CD4-positive, alpha-beta T cell treated with Interleukin-15 for 1 hour (primary cell): ENCODE results near the gene PODXL2.
"Not testable (repeated sequence)": the region's sequence is repeated elsewhere in the genome, so short reads cannot be mapped to it uniquely, and the experiment has no call there.

Experiments
- DNase-seq: peaks from one replicate; pipeline ENCODE4 v3.0.0-alpha.2; 2020

PODXL2 gene

GRCh38 chr3:127630811-127631714 is 2.1 kb downstream of the PODXL2 start:
- DNase-seq: no peak

- DNase-seq: no peak
Measured at GRCh38 chr3:127632035-127632820, 3.2 kb downstream of the PODXL2 start.

DNA sequence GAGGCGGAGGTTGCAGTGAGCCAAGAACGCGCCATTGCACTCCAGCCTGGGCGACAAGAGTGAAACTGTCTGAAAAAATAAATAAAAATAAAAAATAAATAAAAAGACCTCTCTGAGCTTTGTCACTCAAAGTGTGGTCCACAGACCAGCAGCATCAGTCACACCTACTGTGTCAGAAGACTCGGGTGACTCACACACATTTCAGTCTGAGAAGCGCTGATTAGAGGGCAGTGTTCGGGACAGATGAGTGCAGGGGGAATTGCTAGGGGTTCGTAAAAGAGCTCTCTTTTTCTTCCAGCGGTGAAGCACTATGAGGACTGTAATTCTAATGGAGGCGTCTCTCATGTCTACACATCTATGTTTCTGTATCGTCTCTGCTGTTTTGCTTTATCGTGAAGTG is 5.7 kb downstream of the PODXL2 start:
- DNase-seq: no peak

GRCh38 chr3:127637546-127637945 is 8.6 kb downstream of the PODXL2 start:
- peak; percentile 24 for DNase-seq

- no peak for DNase-seq
Measured at GRCh38 chr3:127637971-127638370, 9.0 kb downstream of the PODXL2 start.

GRCh38 chr3:127639173-127640041 is 10.4 kb downstream of the PODXL2 start:
- DNase-seq: no peak

GRCh38 chr3:127640042-127640355 is 11.0 kb downstream of the PODXL2 start:
- DNase-seq: no peak

DNA sequence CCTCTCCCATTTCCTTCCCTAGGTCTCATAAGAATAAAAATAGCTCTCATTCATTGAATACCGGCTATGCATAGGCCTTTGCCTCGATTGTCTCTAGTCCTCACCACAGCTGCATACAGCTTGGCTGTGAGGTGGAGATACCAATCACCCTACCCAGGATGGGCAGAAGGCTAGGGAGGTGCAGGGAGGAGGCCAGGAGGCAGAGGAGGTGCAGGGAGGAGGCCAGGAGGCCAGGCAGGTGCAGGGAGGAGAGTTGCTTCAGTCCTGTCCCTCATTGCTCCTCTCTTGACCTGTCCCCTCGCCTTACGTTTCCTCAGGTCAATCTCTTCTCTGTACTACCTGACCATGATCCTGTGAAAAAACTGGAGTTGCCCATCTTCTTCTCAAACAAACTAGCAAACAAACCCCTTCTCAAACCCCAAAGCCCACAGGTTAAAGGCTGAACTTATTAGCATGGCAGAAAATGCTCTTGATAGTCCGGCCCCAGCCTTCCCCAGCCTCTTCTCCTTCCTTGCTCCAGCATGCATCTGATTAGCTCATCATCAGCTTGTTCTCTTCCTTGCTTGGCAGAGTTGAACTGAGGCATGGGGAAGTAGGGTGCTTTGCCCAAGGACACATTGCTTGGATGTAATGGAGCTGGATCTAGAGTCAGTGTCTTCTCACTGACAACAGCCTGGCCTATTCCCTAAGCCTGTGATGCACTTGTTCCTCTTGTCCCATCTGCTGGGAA is 15.8 kb downstream of the PODXL2 start:
- no peak for DNase-seq

GRCh38 chr3:127645371-127646015 is 16.5 kb downstream of the PODXL2 start:
- DNase-seq: no peak

DNA sequence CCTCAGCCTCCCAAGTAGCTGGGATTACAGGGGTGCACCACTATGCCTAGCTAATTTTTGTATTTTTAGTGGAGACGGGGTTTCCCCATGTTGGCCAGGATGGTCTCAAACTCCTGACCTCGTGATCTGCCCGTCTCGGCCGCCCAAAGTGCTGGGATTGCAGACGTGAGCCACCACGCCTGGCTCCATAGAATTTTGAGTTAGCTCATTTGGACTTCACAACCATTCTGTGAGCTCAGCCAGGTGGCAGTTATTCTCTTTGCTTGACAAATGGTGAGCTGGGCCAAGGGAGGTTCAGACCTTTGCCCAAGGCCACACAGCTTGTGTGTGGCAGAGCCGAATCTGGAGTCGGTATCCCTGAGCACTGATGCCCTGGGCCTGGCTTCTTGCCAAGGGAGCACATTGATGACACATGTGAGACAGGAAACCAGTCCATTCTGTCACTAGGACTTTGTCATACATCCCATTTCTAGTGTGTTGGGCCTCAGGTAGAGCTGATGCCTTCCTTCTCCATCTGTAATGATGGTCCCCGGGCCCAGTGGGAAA is 17.6 kb downstream of the PODXL2 start:
- no peak for DNase-seq

DNA sequence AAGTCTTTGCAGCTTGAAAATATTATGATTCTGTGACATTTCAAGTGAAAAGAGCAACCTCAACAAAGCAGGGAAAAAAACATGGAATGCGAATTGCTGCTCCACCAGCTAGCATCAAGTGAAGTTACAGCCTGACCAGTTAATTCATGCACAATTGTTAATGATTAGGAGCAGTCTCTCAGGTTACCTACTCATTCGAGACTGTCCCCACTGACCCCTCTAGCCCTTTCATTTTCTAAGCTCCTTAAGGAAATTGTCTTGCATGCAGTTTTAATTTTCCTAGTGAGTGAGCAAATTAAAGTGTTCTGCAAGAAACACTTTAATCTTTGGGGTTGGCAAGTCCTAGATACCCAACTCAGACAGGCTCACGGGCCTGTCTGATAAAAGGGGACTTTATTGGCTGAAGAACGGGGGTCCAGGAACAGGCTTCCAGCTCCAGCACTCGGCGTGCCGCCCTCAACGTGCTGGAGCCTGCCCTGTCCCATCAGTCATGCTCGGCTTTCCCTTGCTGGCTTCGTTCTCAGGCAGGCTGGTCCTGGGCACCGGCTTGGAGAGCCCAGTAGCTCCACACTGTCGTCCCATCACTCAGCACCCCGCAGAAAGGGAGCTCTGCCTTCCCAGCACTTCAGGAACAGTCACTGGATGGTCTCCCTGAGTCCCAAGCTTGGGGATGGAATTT is 18.3 kb downstream of the PODXL2 start:
- no peak for DNase-seq

DNA sequence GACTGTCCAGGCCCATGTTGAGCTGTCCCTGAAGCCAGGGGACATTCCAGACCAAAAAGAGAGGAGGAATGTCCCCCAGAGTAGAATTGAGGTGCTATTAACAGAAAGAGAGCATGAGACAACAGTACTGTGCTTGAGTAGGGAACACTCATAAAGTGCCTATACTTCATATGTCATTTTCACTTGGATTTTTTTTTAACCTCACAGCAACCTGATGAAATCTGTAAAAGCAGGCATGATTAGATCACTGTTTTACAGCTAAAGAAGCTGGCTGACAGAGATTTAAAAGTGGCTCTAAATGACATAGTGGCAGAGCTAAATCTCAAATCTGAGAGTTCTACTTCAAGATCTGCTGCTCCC is 18.8 kb downstream of the PODXL2 start:
- no peak for DNase-seq

GRCh38 chr3:127650236-127650635 is 21.3 kb downstream of the PODXL2 start:
- no peak for DNase-seq

GRCh38 chr3:127651516-127652172 is 22.7 kb downstream of the PODXL2 start:
- no peak for DNase-seq

DNA sequence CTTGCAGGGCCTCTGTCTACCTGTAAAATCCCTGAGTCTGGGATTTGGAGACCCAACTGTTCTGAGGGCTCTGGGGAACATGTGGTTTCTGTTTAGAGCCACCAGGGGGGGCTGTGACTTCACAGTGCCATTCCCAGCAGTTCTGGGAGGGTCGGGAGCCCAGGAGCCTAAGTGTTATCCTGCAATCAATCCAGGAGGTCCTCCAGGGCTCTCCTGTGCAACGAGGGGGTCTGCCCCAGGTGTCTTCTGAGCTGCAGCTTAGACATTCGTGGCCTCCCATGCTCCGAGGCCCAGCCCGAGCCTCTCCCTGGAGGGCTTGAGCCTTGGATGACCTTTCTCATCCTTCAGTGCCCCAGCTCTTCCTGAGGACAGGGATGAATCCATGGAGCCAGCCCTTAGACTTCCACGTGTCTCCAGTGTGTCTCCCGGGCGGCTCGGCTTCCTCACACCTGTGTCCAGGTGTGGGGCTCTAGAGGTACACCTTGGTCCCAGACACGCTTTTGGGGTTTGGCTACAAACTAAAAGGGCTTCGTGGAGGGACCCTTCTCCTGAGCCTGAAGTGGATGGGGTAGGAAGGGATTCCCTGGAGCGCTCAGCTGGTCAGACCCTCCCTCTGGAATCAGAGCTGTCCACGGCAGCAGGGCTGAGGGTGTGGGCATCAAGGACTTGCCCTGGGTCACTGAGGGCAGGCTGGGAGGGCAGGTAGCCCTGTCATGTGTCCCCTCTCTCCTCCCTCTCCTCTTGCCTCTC is 23.4 kb downstream of the PODXL2 start:
- peak; percentile 41 for DNase-seq

DNA sequence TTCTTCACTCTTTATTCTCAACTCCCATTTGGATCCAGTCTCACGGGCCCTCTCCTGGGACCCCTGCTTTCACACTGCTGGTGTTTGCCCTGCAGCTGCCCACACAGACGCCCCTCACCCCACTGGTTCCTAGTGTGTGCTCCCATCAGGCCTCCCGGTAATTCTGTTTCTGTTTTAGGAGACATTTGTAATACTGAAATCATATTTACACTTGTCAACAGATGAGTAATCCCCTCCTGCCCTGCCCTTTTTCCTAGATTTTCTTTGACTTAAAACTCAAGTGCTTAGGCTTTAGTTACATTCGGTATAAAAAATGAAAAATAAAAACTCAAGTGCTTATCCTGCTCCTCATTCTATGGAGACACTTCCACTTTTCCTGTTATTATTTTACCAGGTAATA is 25.4 kb downstream of the PODXL2 start:
- no peak for DNase-seq

DNA sequence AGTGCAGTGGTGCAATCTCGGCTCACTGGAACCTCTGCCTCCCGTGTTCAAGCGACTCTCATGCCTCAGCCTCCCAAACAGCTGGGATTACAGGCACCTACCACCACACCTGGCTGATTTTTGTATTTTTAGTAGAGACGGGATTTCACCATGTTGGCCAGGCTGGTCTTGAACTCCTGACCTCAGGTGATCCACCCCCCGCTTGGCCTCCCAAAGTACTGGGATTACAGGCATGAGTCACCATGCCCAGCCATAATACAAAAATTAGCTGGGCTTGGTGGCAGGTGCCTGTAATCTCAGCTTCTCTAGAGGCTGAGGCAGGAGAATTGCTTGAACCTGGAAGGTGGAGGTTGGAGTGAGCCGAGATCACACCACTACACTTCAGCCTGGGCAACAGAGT is 26.0 kb downstream of the PODXL2 start:
- DNase-seq: not testable (repeated sequence)

DNA sequence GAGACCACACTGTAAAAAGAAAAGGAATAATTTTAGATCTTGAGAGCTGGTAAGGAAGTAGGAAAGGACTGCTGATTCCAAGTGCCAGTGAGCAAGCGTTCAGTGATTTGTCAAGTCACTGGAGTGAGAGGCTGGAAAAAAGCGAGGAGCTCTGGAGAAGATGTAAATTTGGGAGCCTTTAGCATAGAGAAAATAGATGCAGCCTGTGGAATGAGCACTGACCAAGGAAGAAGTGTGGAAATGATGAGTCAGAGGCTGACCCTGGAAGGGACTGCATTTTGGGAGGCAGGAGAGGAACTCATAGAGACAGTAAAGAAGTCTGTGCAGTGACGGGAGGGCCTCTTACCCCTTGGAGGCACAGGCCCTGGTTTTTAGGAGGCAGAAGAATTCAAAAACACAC is 26.7 kb downstream of the PODXL2 start:
- DNase-seq: no peak

- no peak for DNase-seq
Measured at GRCh38 chr3:127656906-127657305, 27.9 kb downstream of the PODXL2 start.

GRCh38 chr3:127658234-127658633 is 29.2 kb downstream of the PODXL2 start:
- no peak for DNase-seq
